Measurements from ENCODE around the gene NOS1AP.

NOS1AP gene

DNA sequence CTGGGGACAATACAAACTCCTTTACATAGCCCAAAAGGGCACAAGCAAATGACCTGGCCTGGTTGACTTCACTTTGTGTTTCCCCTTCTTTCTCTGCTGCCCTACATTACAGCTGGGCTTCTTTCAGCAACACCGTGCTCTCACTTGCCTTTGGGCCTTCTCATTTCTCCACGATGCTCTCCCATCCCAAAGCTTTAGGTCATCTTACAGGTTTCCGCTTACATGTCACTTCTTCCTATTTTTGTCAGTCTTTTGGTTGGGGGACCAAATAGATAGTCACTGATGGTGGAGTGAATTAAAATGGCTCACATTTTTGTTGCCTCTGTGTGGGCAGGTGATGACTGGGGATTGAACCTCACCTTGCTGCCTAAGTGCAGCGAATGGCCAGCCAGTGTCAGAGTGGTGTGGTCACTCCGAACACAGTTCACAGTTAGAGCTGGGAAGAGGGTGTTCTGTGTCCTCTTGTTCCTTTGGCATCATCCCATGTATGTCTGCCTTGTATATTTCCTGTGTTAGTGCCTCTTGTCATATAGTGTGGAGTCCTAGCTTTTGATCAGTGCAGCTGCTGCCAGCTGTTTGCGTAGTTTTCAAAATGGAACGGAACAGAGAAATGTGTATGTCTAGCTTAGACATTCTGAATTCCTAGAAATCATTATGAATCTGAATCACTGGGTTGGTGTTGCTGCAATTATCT is 134.8 kb downstream of the NOS1AP start:
- DNase-seq (ENCODE audit: extremely low read depth, insufficient read length), result no peak
- Histone ChIP-seq H3K27me3 (replicated peaks; ENCODE audit: control insufficient read depth, insufficient read depth, low read length) (peaks cover 1% of the 10 kb centered on the region; the same call in 1 of the 2 replicates), H3K4me3 (replicated peaks; ENCODE audit: low read depth, low read length) (no peak overlapping the region), H3K36me3 (ENCODE audit: control insufficient read depth, insufficient read depth, low read length) (no peaks in the 10 kb centered on the region)
- TF ChIP-seq, protein P1, sequence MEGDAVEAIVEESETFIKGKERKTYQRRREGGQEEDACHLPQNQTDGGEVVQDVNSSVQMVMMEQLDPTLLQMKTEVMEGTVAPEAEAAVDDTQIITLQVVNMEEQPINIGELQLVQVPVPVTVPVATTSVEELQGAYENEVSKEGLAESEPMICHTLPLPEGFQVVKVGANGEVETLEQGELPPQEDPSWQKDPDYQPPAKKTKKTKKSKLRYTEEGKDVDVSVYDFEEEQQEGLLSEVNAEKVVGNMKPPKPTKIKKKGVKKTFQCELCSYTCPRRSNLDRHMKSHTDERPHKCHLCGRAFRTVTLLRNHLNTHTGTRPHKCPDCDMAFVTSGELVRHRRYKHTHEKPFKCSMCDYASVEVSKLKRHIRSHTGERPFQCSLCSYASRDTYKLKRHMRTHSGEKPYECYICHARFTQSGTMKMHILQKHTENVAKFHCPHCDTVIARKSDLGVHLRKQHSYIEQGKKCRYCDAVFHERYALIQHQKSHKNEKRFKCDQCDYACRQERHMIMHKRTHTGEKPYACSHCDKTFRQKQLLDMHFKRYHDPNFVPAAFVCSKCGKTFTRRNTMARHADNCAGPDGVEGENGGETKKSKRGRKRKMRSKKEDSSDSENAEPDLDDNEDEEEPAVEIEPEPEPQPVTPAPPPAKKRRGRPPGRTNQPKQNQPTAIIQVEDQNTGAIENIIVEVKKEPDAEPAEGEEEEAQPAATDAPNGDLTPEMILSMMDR (IDR thresholded peaks at IDR 0.05; ENCODE audit: insufficient read depth, low read length, poor library complexity, severe bottlenecking), result no peak

DNA sequence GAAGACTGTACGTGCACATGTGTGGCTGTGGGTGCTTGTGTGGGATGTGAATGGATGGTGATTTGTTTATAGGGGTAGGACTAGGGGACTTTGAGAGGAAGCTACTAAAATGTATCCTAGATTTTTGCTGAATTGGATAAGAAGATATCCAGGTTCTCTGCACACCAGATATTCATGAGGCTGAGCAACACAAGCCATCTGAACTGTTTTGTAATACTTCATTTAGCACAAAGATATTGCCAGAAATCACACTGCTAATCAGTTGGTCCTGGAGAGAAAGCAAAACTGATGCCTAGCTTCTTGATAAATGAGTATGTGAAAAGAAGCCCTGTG is 135.3 kb downstream of the NOS1AP start:
- peaks cover 1% of the 10 kb centered on the region; the same call in 1 of the 2 replicates for H3K27me3 ChIP-seq (replicated peaks; ENCODE audit: control insufficient read depth, insufficient read depth, low read length)
- TF ChIP-seq, protein P1 (IDR thresholded peaks at IDR 0.05; ENCODE audit: insufficient read depth, low read length, poor library complexity, severe bottlenecking), result no peak
- no peak overlapping the region for H3K4me3 ChIP-seq (replicated peaks; ENCODE audit: low read depth, low read length)
- no peak for DNase-seq (ENCODE audit: extremely low read depth, insufficient read length)
- H3K36me3 ChIP-seq (ENCODE audit: control insufficient read depth, insufficient read depth, low read length), result no peaks in the 10 kb centered on the region

DNA sequence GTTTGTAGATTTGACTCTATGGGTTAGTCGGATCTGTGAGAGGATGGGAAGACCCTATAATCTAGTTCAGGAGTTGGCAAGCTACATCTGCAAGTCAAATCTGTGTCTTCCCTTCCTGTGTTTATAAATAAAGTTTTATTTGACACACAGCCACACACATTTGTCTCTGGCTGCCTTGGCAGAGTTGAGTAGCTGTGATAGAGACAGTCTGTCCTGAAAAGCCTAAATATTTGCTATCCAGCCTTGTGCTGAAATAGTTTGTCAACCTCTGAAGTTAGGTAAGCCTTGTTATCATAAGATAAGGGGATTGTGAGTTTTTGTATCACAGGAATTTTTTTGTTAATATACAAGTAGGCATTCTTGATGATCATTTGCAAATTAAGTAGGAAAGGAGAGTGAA is 136.8 kb downstream of the NOS1AP start:
- Histone ChIP-seq H3K4me3 (replicated peaks; ENCODE audit: low read depth, low read length) (no peak overlapping the region), H3K27me3 (replicated peaks; ENCODE audit: control insufficient read depth, insufficient read depth, low read length) (no peaks in the 10 kb centered on the region; the same call in 1 of the 2 replicates), H3K36me3 (ENCODE audit: control insufficient read depth, insufficient read depth, low read length) (no peaks in the 10 kb centered on the region)
- TF ChIP-seq, protein P1 (IDR thresholded peaks at IDR 0.05; ENCODE audit: insufficient read depth, low read length, poor library complexity, severe bottlenecking), result no peak
- no peak for DNase-seq (ENCODE audit: extremely low read depth, insufficient read length)

DNA sequence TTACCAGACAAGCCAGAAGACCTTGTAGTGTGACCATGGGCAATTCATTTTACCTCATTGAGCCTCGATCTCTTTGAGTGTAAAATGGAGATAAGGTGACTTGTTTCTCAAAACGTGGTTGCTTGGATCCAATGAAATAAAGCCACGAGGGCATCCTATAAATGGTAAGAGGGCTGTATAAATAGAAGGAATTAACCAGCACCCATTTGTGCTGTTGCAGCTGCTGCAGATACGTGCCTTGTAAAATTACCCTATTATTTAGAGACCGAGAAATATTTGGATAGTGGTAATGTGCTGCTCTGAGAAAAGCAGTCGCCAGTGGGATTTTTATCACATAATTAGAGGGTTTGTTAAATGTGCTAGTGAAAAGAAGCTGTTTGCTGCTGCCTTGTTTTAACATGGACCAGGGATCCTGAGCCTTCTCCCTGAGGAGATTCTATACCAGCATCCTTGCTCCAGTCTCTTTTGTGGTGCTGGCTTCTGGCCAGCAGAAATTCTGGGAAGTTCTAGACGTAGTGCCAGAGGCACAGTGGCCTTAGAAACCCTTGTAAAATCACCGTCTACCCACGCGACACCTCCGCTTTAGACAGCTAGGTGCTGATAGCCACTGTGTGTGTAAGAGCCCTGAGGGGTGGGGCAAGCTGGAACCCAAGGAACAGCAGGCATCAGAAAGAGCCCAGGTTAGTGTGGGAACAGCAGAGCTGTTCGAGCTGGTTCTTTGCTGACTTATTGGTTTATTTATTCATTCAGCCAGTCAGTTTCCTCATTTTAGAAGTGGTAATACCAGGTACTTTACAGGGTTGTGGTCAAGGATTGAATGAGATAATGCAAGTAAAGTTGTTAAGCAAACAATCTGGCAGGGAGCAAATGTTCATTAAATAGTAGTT is 137.5 kb downstream of the NOS1AP start:
- no peak for DNase-seq (ENCODE audit: extremely low read depth, insufficient read length)

DNA sequence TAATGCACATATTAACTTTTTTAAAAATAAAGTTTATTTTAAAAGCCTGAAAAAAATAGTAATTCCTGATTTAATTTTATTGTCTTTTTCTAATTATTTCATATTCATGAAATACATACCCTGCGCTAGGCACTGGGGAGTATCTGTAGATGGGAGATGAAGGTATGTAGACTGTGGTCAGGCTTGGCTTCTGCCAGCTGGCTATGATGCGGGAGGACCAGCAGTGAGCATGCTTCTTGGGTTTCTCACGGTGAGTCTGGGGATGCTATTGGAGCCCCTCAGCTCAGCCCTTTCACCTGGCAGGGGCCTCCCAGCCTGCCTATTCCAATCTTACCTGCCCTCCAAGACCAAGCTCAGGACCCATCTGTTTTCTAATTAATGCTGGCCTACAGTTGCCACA is 138.4 kb downstream of the NOS1AP start:
- H3K36me3 ChIP-seq (ENCODE audit: control insufficient read depth, insufficient read depth, low read length), result no peaks in the 10 kb centered on the region
- no peak overlapping the region for H3K4me3 ChIP-seq (replicated peaks; ENCODE audit: low read depth, low read length)
- TF ChIP-seq, protein P1 (IDR thresholded peaks at IDR 0.05; ENCODE audit: insufficient read depth, low read length, poor library complexity, severe bottlenecking), result no peak
- DNase-seq (ENCODE audit: extremely low read depth, insufficient read length), result no peak
- no peaks in the 10 kb centered on the region; the same call in 1 of the 2 replicates for H3K27me3 ChIP-seq (replicated peaks; ENCODE audit: control insufficient read depth, insufficient read depth, low read length)

More for the DNA sequence above, 137.5 kb downstream of the NOS1AP start:
- Histone ChIP-seq H3K4me3 (replicated peaks; ENCODE audit: low read depth, low read length) (no peak overlapping the region), H3K27me3 (replicated peaks; ENCODE audit: control insufficient read depth, insufficient read depth, low read length) (no peaks in the 10 kb centered on the region; the same call in 1 of the 2 replicates), H3K36me3 (ENCODE audit: control insufficient read depth, insufficient read depth, low read length) (no peaks in the 10 kb centered on the region)
- TF ChIP-seq, protein P1 (IDR thresholded peaks at IDR 0.05; ENCODE audit: insufficient read depth, low read length, poor library complexity, severe bottlenecking), result no peak
